ENCODE measurements around the gene SH2D2A.

DNA sequence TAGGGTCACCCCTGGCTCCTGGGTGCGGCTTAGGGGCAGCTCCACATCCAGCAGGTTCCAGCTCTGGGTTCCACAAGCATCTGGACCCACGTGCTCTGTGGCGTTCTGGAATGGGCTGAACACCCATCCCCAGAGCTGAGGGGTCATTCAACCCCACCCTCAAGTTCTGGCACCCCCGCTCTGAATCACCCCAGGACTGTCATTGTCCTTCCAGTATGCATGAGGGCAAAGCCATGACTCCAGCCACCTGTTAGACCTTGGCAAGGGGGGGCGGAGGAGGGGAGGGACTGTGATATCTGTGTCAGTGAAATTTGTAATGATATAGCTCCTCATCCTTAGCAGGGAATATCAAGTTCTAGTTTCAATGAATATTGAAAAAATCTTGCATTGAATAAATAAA is 30.0 kb upstream of the SH2D2A start:
- TF ChIP-seq, protein P1, sequence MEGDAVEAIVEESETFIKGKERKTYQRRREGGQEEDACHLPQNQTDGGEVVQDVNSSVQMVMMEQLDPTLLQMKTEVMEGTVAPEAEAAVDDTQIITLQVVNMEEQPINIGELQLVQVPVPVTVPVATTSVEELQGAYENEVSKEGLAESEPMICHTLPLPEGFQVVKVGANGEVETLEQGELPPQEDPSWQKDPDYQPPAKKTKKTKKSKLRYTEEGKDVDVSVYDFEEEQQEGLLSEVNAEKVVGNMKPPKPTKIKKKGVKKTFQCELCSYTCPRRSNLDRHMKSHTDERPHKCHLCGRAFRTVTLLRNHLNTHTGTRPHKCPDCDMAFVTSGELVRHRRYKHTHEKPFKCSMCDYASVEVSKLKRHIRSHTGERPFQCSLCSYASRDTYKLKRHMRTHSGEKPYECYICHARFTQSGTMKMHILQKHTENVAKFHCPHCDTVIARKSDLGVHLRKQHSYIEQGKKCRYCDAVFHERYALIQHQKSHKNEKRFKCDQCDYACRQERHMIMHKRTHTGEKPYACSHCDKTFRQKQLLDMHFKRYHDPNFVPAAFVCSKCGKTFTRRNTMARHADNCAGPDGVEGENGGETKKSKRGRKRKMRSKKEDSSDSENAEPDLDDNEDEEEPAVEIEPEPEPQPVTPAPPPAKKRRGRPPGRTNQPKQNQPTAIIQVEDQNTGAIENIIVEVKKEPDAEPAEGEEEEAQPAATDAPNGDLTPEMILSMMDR (IDR thresholded peaks at IDR 0.05), result no peak
- no peak for TF ChIP-seq ZFX (IDR thresholded peaks at IDR 0.05; ENCODE audit: borderline replicate concordance)
